GM19395 (cell line): ENCODE data around the gene IQCH.
A peak's percentile ranks its signal among the peaks of the same experiment; 100 is the strongest.

Experiments
- ATAC-seq: cut with Tn5 transposase; IDR thresholded peaks from one replicate; pipeline ENCODE4 v1.9.1; 2021; ENCODE audit warnings: mild to moderate bottlenecking, moderate library complexity; ENCODE audit not compliant: unreplicated experiment

IQCH gene

GRCh38 chr15:67521029-67521782 lies 266.6 kb downstream of the IQCH start, which contains the start of gene C15orf61:
TSS of gene C15orf61 (plus strand) at chr15:67521131. CDS start at chr15:67521249, 118 bp downstream.
- ATAC-seq = peak; percentile 68

GRCh38 chr15:67521783-67522568 lies 267.4 kb downstream of the IQCH start:
- ATAC-seq = no peak

GRCh38 chr15:67523330-67523729 lies 268.7 kb downstream of the IQCH start:
- no peak for ATAC-seq

- no peak for ATAC-seq
These were observed 269.6 kb downstream of the IQCH start for GRCh38 chr15:67524235-67524634.

GRCh38 chr15:67528513-67528912 lies 273.9 kb downstream of the IQCH start:
- no peak for ATAC-seq

DNA sequence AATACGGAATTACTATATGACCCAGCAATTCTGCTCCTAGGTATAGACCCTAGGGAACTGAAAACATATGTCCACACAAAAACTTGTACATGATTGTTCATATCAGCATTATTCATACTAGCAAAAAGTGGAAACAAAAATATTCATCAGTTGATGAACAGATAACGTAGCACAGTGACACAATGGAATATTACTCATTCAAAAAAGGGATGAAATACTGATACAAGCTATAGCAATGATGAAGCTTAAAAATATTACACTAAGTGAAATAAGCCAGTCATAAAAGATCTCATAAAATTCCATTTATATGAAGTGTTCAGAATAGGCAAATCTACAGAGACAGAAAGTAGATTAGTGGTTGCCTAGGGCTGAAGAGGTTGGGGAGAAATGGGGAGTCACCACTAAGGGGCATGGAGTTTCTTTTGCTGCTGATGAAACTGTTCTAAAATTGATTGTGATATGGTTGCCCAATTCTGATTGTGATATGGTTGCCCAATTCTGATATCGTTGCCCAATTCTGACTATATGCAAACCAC lies 276.9 kb downstream of the IQCH start:
- ATAC-seq = no peak

GRCh38 chr15:67533873-67534272 lies 279.3 kb downstream of the IQCH start:
- no peak for ATAC-seq

DNA sequence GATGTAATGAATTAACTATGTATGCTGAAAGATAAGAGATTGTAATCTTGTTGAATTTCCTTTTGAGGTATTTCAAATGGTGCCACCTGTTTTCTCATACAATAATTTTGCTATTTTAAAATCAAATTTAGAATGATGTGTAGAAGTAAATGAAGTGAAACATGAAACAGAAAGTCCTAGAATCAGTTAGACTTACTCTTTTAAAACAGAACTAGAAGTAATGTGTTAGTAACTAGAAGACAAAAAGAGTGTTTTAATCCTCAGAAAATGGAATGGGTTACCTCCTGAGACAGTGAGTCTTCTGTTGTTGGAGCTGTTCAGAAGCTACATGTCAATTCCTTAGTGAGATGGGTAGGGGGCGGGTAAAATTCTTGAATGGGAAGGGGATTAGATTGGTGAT lies 279.8 kb downstream of the IQCH start:
- no peak for ATAC-seq

- no peak for ATAC-seq
These were observed 283.2 kb downstream of the IQCH start for GRCh38 chr15:67537771-67538170.

DNA sequence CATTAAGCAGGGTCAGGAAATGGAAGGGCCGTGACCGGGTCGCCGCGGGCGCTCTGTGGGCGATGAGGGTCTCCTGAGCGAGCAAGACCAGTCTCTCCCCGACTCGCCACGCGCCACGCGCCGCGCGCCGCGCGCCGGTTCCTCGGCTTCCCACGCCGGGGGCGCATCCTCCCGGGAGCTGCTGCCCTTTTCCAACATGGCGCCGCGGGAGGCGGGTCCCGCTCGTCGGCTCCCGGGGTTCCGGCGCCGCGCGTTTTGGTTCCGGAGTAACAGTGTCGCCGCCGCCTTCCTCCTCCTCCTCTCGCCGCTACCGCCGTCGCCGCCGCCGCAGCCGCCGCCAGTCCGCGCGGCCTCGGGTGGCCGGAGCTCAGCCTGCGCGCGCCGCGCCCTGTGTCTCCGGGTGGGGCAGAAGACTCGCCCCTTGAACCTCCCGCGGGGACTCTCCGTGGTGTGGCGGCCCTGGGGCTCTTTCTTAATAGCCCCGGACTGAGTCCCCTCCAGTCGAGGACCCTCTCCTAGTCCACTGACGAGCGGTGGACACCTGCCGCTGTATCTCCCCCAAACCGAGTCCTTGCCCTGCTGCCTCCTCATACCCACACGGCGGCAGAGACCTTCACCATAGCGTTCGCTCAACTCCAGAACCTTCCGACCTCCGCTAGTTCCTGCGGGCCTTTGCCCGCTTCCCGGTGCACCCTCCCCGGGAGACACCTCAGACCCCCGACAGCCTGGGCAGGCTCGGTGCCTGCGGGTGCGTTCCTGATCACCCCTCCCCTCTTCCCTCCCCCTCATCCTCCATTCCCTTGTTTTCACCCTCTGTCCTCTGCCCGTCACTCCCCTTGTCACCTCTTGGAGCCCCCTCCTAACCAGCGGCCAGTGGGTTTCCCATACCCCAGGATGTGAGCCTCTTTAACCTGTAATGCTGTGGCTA lies 288.1 kb downstream of the IQCH start, which contains the start of gene MAP2K5:
Gene MAP2K5, plus strand, starts transcription at position 284 of the 928 bp plus-strand sequence. Its CDS starts 633 bp downstream, at position 917.
- ATAC-seq = peak; percentile 44

- no peak for ATAC-seq
These were observed 288.7 kb downstream of the IQCH start for GRCh38 chr15:67543348-67543718.

- ATAC-seq = no peak
These were observed 289.9 kb downstream of the IQCH start for GRCh38 chr15:67544475-67544874.

DNA sequence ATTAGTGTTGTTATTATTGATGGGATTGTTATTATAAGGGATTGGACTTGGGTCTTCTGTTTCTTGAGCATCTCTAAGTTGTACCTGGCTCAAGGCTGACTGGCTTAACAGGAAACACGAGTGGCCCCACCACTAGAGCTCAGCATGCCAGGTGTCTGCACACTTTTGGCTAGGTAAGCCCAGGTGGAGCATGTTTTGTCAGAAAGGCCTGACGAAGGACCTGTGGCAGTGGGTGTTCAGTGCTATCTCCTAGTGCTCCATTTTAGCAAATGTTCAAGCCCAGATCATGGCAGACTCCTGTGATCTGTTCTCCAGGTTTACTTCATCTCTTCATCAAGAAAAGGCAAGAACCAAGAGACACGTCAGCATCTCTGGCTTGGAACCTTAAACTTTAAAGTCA lies 291.3 kb downstream of the IQCH start:
- no peak for ATAC-seq

DNA sequence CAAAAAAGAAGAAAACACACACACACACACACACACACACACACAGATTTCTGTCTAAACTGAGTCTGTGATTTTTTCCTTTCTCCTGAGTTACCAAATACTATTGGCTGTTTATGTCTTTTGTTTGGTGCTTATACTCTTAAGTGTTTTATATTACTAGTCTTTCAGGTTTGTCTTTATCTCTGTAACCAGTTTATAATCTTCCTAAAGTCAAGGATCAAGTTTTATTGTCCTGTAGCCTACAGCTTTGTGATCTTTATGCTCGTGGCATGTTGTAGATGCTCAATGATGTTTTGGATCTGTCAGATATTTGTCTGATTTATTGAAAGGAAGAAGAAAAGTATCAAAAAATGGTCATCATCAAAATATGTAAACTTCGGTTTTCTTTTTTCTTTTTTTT lies 292.5 kb downstream of the IQCH start:
- ATAC-seq = no peak

DNA sequence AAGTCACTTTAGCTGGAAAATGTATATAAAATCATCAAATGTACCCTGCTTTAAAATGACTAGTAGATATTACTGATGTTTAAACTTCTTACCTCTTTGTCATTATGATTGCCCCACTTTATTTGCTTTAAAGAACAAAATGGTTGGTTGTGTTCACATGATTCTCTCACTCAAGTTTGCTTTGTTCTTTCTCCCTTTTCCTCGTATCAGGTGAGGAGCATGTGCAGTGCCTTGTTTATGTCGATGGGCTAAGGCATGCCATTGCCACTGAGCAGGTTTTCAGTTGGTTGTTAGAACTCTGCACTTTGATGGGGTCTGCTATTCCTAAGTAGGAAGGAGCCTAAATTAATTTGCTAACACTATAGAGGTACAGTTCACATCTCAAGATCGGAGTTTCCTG lies 293.2 kb downstream of the IQCH start:
- ATAC-seq = no peak

- ATAC-seq = no peak
These were observed 293.8 kb downstream of the IQCH start for GRCh38 chr15:67548236-67548852.

GRCh38 chr15:67548862-67549651 lies 294.5 kb downstream of the IQCH start:
- ATAC-seq = no peak

DNA sequence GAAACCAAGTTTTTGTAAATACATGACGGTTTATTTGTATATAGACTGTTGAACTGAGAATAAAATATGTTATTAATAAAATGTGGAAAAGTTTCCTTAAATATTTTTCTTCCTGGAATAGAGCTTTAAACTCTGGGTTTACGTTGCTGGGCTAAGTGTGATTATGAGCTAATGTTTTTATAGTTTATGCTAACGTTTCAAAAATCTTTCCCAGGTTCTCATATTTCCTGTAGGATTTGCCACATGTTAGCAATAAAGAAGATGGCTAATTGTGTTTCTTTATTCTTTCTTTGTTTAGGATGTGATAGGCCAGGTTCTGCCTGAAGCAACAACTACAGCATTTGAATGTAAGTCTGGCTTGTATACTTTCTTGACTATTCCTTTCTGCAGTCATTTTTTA lies 295.1 kb downstream of the IQCH start:
- ATAC-seq = no peak

DNA sequence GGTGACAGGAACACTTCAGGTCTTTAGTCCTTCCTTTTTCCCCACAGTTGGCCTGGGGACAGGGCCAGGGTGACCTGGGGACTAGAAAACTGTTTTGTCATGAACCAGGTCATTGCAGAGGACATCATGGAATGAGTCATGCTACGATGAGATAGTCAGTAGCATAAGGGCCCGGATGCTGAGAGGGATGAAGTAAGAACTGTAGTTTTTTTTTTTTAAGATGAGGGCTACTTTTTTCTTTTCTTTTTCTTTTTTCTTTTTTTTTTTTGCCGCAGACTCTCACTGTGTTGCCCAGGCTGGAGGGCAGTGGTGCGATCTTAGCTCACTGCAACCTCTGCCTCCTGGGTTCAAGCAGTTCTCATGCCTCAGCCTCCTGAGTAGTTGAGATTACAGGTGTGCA lies 295.9 kb downstream of the IQCH start:
- ATAC-seq = no peak
